GM21619 (cell line): ENCODE measurements around the gene MAPK7.

Source experiments
- ATAC-seq: cut with Tn5 transposase; IDR thresholded peaks from one replicate; pipeline ENCODE4 v1.9.1; 2021; ENCODE audit not compliant: unreplicated experiment

MAPK7 gene

GRCh38 chr17:19377602-19378415 lies 489 bp upstream of the MAPK7 start:
- peak; percentile 90 for ATAC-seq

- no peak for ATAC-seq
Measured at GRCh38 chr17:19379361-19380065, 1.2 kb downstream of the MAPK7 start.

- ATAC-seq = no peak
Measured at GRCh38 chr17:19380481-19381301, 2.4 kb downstream of the MAPK7 start.

GRCh38 chr17:19381361-19381740 lies 3.1 kb downstream of the MAPK7 start:
- ATAC-seq = no peak

GRCh38 chr17:19381741-19382444 lies 3.6 kb downstream of the MAPK7 start:
- ATAC-seq = no peak

- ATAC-seq = no peak
Measured at GRCh38 chr17:19382531-19383444, 4.5 kb downstream of the MAPK7 start.

GRCh38 chr17:19383681-19384470 lies 5.6 kb downstream of the MAPK7 start:
- ATAC-seq = no peak

- no peak for ATAC-seq
Measured at GRCh38 chr17:19384723-19385391, 6.6 kb downstream of the MAPK7 start.

GRCh38 chr17:19385521-19385983 lies 7.3 kb downstream of the MAPK7 start:
- ATAC-seq = no peak

- no peak for ATAC-seq
Measured at GRCh38 chr17:19386051-19386929, 8.0 kb downstream of the MAPK7 start.

- no peak for ATAC-seq
Measured at GRCh38 chr17:19386974-19387920, 8.9 kb downstream of the MAPK7 start, which contains the start of gene MFAP4. Gene MFAP4 (minus strand): TSS chr17:19387190. CDS start chr17:19387155, 35 bp downstream.

GRCh38 chr17:19387921-19388521 lies 9.7 kb downstream of the MAPK7 start:
- no peak for ATAC-seq

GRCh38 chr17:19388791-19389785 lies 10.8 kb downstream of the MAPK7 start:
- no peak for ATAC-seq

GRCh38 chr17:19390951-19391350 lies 12.7 kb downstream of the MAPK7 start:
- no peak for ATAC-seq

- no peak for ATAC-seq
Measured at GRCh38 chr17:19391432-19391831, 13.1 kb downstream of the MAPK7 start.
